Right lobe of liver (tissue), 4 donors: ENCODE measurements around the gene BRD2.

Experiments
- POLR2A ChIP-seq: fragments of 450-650 bp; IDR thresholded peaks from one replicate; pipeline ENCODE4 v1.6.1; 2017; ENCODE audit warnings: antibody characterized with exemption, mild to moderate bottlenecking
- TF ChIP-seq, protein P1 (sequence below), 4 donors: fragments of 200-600 bp in 3 of 4; fragments of 450-650 bp in 1 of 4; IDR thresholded peaks; one replicate each; pipeline versions ENCODE4 v1.5.1 to v1.8.0; 2016 to 2022; ENCODE audit warnings: antibody characterized with exemption in 4 of 4, mild to moderate bottlenecking in 2 of 4
- donor health status: DM: no; HTN: no; CAD: no.
- donor health status: DM: no; HTN: no; CAD: no.
- donor health status: DM: no; HTN: yes; CAD: no.

DNA sequence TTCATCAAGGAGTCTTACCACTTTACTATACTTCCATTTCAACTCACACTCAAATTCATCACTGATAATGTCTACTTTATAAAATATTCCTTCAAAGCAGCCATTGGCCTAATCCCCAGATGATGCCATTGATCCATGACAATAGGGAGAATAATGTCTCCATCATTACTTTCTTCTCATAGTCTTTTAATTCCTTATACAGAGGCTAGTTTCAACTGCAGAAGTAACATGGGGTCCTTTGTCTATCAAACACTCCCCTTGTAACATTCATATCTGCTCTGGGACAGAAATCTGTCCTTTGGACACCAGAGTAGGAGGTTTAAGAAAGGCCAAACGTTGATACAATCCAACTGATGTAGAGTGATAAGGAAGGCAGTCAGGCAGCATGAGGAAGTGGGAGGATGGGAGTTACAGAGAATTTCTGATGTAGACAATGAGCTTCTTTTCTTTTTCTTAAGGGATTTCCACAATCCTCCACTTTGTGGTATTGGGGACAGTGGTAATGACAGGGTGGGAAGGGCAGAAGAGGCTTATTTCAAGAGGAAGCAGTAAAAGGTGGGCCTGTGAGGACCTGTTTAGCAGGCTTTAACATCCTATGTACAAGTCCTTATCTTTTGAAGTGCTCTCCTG, 59.9 kb downstream of the BRD2 start:
- TF ChIP-seq, protein P1, sequence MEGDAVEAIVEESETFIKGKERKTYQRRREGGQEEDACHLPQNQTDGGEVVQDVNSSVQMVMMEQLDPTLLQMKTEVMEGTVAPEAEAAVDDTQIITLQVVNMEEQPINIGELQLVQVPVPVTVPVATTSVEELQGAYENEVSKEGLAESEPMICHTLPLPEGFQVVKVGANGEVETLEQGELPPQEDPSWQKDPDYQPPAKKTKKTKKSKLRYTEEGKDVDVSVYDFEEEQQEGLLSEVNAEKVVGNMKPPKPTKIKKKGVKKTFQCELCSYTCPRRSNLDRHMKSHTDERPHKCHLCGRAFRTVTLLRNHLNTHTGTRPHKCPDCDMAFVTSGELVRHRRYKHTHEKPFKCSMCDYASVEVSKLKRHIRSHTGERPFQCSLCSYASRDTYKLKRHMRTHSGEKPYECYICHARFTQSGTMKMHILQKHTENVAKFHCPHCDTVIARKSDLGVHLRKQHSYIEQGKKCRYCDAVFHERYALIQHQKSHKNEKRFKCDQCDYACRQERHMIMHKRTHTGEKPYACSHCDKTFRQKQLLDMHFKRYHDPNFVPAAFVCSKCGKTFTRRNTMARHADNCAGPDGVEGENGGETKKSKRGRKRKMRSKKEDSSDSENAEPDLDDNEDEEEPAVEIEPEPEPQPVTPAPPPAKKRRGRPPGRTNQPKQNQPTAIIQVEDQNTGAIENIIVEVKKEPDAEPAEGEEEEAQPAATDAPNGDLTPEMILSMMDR (IDR thresholded peaks at IDR 0.05): no peak
- no peak for TF ChIP-seq POLR2A
